Testis (tissue), 3 donors: ENCODE measurements around the gene SEPTIN8. TPM values are rescaled to one million over a fixed set of nuclear protein-coding genes. Genes with fewer than 3 reads are reported as not detected.
A peak's percentile ranks its signal among the peaks of the same experiment; 100 is the strongest.

Experiments
- DNase-seq: peaks from one replicate; pipeline ENCODE4 v3.0.0-alpha.2; 2019
- H3K27ac ChIP-seq, 2 donors: fragments of 200-600 bp; sonication (generic); one replicate each; pipeline ENCODE4 v1.5.1; 2019
- H3K27me3 ChIP-seq: fragments of 200-600 bp; sonication (generic); one replicate; pipeline ENCODE4 v1.5.1; 2019
- H3K36me3 ChIP-seq: fragments of 200-600 bp; sonication (generic); one replicate; pipeline ENCODE4 v1.5.1; 2017; ENCODE audit warnings: low read depth; ENCODE audit errors: missing control alignments
- H3K4me1 ChIP-seq: fragments of 200-600 bp; sonication (generic); one replicate; pipeline ENCODE4 v1.5.1; 2019
- H3K4me3 ChIP-seq, 2 donors: fragments of 200-600 bp; sonication (generic); one replicate each; pipeline ENCODE4 v1.5.1; 2017 to 2019
- H3K9me3 ChIP-seq: fragments of 200-600 bp; sonication (generic); one replicate; pipeline ENCODE4 v1.5.1; 2017
- POLR2A ChIP-seq: fragments of 450-650 bp; IDR thresholded peaks from one replicate; pipeline ENCODE4 v1.6.1; 2017; ENCODE audit warnings: antibody characterized with exemption, mild to moderate bottlenecking, moderate library complexity
- WGBS, 2 donors: methylation state at CpG; one replicate each; pipeline ENCODE4 v1.1.5; 2018; 5-methylcytosine and 5-hydroxymethylcytosine counted together
- intact Hi-C: fragments of 100-400 bp; cut with DNase I; formaldehyde crosslinking; loops from one replicate; pipeline ENCODE4 v1.15.1; 2023; ENCODE audit warnings: low total_unique reads
- polyA plus RNA-seq: library from polyadenylated mRNA; stranded (reverse); fragments of 350-450 nt; fragmentation: Illumina TruSeq; extraction: RNeasy Lipid Tissue Mini Kit (QIAGEN cat#74804); gene quantifications from one replicate; pipeline ENCODE4 v1.2.3, GENCODE V29; 2014; ENCODE audit warnings: low read depth, low replicate concordance; ENCODE audit not compliant: insufficient read depth
- total RNA-seq, 2 donors: library from RNA; depleted of rRNA; stranded (reverse); fragments of >200 nt; gene quantifications; one replicate each; pipeline ENCODE4 v1.2.3, GENCODE V29; 2016
- TF ChIP-seq, protein P1 (sequence below), 3 experiments: fragments of 450-650 bp in 2 of 3; fragments of 200-600 bp in 1 of 3; sonication (generic) in 1 of 3; IDR thresholded peaks; one replicate each; pipeline ENCODE4 v1.5.1; 2016 to 2019; ENCODE audit warnings: antibody characterized with exemption in 3 of 3, mild to moderate bottlenecking in 2 of 3, moderate library complexity in 1 of 3

The SEPTIN8 gene
- total and polyA plus RNA-seq, 3 donors from 2014 or later: 12.4 to 16.4 (median 13.9) TPM

DNA sequence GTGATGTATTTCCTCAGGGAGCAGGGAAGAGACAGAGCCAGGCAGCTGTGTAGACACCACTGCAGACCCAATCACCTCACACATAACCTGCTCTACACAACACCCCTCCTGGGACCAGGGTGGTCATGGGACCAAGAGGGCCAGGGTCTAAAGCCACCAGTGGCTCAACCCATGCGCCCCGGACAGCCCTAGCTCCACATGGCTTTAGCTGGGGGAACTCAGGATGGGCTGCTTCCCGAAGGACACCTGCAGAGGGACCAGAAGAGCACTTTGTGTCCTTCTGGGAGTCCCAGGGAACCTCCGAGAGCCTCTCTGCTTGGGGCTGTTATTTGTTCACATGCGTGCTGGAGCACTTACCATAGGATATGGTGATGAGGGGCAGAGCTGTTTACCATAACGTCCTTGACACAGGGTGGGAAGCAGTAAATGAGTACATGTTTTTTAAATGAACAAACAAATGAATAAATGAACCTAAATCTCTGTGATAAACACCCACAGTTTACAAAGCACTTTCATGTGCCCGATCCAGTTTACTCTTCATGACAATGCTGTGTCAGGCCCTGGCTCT lies 12.3 kb downstream of the SEPTIN8 start:
- Histone ChIP-seq H3K4me1 (peaks cover 12% of the 10 kb centered on the region), H3K36me3 (no peaks in the 10 kb centered on the region), H3K4me3 (no peak overlapping the region), H3K9me3 (no peaks in the 10 kb centered on the region), H3K27me3 (no peaks in the 10 kb centered on the region), H3K27ac (no peak overlapping the region)
- 88 to 91% methylated on average over 7 of the region's 7 CpGs for WGBS, 2 donors
- DNase-seq: no peak
- TF ChIP-seq, protein P1, sequence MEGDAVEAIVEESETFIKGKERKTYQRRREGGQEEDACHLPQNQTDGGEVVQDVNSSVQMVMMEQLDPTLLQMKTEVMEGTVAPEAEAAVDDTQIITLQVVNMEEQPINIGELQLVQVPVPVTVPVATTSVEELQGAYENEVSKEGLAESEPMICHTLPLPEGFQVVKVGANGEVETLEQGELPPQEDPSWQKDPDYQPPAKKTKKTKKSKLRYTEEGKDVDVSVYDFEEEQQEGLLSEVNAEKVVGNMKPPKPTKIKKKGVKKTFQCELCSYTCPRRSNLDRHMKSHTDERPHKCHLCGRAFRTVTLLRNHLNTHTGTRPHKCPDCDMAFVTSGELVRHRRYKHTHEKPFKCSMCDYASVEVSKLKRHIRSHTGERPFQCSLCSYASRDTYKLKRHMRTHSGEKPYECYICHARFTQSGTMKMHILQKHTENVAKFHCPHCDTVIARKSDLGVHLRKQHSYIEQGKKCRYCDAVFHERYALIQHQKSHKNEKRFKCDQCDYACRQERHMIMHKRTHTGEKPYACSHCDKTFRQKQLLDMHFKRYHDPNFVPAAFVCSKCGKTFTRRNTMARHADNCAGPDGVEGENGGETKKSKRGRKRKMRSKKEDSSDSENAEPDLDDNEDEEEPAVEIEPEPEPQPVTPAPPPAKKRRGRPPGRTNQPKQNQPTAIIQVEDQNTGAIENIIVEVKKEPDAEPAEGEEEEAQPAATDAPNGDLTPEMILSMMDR (IDR thresholded peaks at IDR 0.05): no peak
- no peak for TF ChIP-seq POLR2A
- intact Hi-C loops: no loop called here

DNA sequence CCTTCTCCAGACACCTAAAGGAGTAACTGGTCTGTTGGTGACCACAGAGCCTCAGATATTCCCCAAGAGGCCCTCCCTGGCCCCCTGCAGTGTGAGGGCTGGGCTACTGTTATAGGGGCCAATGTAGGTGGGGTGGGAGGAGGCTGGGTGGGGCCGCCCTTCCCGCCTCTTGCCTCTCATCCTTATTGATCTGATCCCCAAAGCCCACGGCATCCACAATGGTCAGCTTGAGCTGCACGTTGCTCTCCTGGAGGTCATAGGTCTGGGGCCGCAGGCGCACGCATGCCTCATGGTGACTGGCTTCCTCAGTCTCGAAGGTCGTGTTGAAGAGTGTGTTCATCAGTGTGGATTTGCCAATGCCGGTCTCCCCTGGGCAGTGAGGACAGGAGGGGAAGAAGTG lies 13.0 kb downstream of the SEPTIN8 start:
- no peaks in the 10 kb centered on the region for H3K36me3 ChIP-seq
- no peak overlapping the region for H3K4me3 ChIP-seq
- no peak for TF ChIP-seq POLR2A
- TF ChIP-seq, protein P1 (IDR thresholded peaks at IDR 0.05): no peak
- H3K27me3 ChIP-seq: no peaks in the 10 kb centered on the region
- no peak overlapping the region for H3K27ac ChIP-seq
- no peaks in the 10 kb centered on the region for H3K9me3 ChIP-seq
- intact Hi-C loops: no loop called here
- peaks cover 12% of the 10 kb centered on the region for H3K4me1 ChIP-seq
- WGBS, 2 donors: 97 to 100% methylated on average over 6 to 10 of the region's 10 CpGs
- DNase-seq: peak; percentile 4

DNA sequence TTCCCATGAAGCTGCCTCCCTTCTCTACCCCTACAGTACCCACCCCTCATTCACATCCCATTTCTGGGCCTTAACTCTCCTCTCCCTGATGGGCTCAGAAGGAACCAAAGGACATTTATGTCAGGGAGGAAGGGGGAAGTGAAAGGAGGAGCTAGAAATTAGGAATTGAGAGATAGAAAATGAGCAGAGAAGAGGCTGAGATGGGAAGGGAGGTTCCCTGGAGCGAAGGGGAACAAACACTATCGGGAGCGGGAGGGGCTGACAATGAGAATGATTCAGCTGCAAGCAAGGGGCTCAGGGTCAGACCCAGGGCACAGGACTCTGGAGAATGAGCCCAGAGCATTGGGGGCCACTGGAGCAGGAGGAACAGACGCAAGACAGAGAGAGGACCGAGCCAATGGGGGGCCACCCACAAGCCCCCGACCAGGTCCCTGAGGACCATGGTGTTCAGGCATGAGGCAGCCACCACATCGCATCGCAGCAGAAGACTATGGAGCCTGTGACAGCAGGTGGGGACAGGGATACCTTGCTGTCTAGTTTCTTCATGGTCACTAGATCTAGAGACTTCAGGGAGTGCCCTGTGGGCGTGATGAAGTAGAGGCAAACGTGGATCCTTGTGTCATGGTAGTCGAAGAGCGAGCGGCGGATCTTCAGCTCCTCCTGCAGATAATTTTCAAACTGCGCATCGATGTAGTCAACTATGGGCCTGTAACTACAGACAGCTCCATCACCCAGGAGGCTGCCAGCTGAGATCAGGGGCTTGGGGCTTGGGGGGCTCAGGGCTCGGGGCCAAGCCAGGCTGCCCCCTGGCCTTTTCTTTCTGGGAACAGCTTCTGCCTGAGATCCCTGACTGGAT lies 13.6 kb downstream of the SEPTIN8 start:
- 93 to 94% methylated on average over 17 of the region's 17 CpGs for WGBS, 2 donors
- H3K36me3 ChIP-seq: no peaks in the 10 kb centered on the region

DNA sequence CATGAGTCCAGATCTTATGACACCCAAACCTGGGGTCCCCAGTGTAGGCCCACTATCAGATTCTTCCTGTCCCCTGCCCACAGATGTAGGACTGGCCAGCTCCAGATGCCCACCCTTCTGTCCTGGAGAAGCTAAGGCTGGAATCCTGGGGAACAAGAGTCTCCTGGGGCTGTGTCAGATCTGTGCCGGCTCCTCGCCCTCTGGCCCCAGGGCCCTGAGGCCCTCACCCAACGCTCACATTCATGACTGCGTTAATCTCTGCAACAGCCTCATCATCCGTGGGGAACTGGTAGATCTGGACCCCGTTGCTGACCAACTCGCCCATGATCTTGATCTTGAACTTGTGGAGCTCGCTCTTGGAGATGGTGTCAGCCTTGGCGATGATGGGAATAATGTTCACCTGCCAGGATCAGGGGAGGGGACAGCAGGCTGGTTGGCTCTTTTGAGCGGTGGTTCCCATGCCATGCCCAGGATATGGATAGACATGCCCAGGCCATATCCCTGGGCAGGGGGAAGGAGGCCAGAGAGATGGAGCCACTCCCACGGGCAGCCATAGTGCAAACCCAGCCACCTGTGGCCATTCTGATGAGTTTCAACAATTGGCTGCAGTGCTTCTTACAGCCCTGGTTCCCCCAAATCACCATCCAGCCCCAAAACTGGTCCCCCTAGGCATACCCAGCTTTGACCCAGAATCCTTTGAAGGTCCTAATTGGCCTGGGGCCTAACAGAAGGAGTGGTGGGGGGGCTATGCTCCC lies 14.6 kb downstream of the SEPTIN8 start:
- WGBS, 2 donors: 91 to 93% methylated on average over 8 to 11 of the region's 11 CpGs
- no peak for TF ChIP-seq POLR2A
- Histone ChIP-seq H3K27me3 (no peaks in the 10 kb centered on the region), H3K9me3 (no peaks in the 10 kb centered on the region), H3K4me1 (peaks cover 5% of the 10 kb centered on the region), H3K27ac (no peak overlapping the region), H3K4me3 (no peak overlapping the region), H3K36me3 (no peaks in the 10 kb centered on the region)
- intact Hi-C loops: no loop called here
- peak; percentile 2 for DNase-seq

More for the DNA sequence above, 13.6 kb downstream of the SEPTIN8 start:
- no peak overlapping the region for H3K27ac ChIP-seq
- intact Hi-C loops: no loop called here
- no peak for TF ChIP-seq POLR2A
- TF ChIP-seq, protein P1 (IDR thresholded peaks at IDR 0.05): no peak
- no peaks in the 10 kb centered on the region for H3K27me3 ChIP-seq
- no peaks in the 10 kb centered on the region for H3K9me3 ChIP-seq
- H3K4me3 ChIP-seq: no peak overlapping the region
- peaks cover 12% of the 10 kb centered on the region for H3K4me1 ChIP-seq
- peak; percentile 12 for DNase-seq
